Measurements from ENCODE around the gene ZMAT5. TPM values are rescaled to one million over a fixed set of nuclear protein-coding genes. Genes with fewer than 3 reads are reported as not detected.

Gene ZMAT5
- polyA plus RNA-seq, 1 donor: 18.7 TPM

DNA sequence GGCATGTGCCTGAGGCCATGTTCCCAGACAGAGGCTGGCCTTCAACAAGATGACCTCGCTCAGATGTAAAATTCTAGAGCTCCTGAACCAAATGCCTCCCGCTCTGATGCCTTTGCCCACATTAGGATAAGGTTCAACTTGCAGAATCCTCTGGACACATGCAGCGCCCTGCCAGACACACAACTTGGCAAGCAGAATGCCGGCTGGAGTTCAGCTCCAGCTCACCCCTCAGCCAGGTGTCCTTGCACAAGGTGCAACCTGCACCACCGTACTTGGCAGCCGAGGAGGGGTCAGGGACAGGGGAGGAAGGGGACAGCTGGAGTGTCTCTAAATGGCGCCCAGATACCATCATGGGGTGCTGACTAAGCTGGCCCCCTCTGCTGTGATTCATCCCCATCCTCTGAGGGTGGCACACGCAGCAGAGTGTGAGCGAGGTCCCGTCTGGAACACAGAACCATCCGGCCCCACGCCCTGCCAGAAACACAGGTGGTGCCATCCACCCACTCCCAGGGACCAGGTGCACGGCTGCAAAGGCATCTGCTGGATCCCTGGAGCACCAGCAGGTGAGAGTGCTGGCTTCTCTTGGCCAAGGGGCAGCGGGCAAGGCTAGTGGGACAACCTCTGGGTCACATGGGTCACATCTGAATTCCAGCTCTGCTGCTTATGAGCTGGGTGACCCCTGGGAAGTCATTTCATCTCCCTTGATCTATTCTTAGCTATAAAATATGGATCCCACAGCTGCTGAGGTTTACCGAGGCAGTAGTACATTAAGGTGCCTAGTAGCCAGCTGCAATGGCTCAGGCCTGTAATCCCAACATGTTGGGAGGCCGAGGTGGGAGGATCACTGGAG is 12.8 kb downstream of the ZMAT5 start:
- no peak for DNase-seq

DNA sequence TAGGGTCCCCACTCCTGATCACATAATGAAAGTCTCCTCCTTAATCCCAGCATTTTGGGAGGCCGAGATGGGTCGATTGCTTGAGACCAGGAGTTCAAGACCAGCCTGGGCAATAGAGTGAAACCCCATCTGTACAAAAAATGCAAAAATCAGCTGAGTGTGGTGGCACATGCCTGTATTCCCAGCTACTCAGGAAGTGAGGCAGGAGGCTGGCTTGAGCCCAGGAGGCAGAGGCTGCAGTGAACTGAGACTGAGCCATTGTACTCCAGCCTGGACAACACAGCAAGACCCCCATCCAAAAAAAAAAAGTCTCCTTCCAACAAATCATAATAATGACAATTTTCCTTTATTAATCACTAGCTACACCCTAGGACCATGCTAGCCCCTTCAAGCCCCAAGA is 15.1 kb downstream of the ZMAT5 start:
- no peak for DNase-seq

DNA sequence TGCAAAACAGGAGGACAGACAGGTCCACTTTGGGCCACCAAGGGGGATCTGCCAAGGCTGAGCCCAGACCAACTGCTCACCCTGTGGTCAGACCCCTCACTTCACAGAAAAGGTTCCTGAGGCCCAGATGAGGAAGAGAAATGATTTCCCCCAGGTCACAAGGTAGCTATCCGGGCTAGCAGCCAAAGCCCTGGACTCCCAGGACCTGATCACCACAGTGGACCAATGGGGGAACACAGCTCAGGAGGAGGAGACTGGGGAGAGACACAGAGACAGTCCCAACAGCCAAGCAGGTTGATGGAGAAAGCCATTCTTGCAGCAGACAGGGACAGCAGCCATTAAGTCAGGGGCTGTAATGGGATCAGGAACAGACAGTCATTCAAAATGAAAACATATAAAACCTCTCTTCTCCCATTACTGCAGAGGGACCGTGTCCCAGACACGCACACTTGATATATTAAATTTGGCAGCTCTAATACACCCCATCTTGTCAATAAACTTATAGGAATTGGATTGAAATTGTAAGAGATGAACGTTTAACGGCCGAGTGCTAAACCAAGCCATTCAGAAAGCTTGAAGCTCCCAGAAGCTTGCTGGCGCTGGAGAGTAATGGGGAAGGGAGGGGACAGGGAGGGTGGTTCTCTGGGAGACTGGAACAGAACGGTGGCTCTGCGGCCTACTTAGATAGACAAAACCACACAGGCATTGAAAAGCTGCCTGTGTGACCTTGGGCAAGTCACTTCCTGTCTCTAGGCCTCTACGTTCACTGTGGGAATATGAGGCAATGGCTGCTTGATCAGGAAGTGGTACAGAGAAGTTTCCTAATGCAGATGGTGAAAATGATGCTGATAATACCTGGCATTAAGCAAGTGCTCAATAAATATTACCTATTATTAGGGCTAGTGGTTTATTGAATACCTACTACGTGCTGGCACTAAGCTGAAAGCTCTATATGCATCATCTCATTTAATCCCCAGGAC is 16.0 kb downstream of the ZMAT5 start:
- no peak for DNase-seq

DNA sequence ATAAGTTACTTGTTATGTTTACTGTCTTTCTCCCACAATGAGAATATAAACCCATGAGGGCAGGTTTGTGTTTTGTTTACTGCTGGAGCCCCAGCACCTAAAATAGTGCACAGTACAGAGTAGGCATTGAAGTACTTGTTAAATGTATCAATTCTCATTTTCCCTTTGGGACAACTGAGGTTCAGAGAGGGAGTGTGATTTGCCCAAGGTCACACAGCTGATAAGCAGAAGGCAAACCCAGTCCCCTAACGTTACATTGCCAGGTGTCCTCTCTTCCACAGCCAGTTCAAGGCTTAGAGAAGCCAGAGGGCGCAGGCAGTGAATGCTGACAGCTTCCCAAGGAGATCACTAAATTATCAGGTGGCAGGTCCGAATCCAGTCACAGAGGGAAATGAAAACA is 16.8 kb downstream of the ZMAT5 start:
- no peak for DNase-seq

DNA sequence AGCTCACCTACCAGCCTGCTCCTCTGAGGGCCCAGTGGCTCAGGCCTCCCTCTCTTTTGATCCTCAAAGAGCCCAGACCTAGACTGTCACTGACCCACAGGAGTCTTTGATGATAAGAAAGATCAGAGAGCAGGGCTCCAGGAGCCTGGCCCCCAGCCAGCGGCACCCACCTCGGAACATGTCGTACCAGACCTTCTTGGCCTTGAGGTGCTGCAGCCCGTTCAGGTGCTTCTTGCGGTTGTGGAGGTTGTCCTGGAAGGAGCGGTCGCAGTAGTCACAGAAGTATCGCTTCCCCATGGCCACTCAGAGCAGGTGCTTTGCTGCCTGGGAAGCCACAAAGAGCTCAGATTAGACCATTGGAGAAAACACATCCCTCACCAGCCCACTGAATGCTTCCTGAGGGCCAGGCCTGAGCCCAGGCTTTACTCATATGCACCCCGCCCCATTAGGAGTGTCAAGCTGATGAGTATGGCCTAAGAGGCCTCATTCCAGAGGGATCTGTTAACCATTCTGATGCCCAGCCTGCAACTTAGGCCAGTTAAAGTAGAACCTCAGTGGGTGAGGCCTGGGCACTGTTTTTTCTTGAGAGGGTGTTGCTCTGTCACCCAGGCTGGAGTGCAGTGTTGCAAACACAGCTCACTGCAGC is 18.4 kb downstream of the ZMAT5 start:
- no peak for DNase-seq

DNA sequence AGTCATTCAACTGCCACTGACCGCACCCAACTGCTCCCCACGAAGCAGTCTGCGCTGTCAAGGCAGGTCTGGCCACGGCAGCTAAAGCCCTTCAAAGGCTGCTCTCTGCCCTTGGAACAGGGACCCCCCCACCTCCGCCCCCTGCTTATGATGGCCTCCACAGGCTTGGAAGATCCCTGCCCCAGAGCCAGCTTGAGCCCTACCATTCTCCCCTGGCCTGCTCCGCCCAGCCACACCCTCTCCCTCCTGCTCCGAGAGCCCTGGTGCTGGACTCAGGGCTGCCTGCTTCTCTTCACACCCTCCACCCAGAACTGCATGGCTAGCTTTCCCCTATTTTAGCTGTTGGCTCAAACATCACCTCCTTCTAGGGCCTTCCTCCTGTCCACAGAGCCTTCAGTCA is 19.0 kb downstream of the ZMAT5 start:
- DNase-seq: no peak

DNA sequence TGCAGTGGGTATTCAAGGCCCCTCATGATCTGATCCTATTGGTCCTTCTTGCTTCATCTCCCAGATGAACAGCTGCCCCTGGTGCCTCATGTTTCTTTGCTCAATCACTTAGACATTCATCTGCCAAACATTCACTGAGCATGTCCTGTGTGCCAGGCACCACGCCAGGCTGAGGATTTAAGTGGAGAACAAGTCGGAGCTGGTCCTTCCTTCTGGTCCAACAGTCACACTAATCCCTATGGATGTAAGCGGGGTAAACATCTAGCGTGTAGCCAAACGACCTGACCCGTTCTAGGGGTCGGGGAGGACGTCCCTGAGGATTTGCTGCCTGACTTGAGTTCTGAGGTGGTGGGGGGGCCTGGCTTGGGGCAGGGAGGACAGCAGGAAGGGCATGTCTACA is 21.9 kb downstream of the ZMAT5 start:
- DNase-seq: peak; percentile 76

DNA sequence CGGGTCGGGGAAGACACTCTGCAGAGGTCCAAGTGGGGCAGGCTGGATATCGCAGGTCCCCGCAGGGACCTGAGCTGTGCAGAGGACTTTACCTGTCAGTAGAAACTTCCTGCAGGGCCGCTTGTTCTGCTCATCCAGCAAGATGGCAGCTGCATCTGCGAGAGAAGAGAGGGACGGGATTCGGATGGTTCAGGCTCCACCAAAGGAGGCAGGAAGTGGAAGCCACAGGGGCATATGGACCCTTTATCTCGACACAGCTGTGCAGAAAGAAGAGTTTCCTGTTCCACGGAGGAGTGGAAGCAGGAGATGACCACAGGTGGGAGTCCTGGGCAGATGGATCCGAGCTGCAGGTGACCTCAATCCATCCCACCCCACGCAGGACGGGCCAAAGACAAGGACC is 24.5 kb downstream of the ZMAT5 start:
- DNase-seq: no peak

DNA sequence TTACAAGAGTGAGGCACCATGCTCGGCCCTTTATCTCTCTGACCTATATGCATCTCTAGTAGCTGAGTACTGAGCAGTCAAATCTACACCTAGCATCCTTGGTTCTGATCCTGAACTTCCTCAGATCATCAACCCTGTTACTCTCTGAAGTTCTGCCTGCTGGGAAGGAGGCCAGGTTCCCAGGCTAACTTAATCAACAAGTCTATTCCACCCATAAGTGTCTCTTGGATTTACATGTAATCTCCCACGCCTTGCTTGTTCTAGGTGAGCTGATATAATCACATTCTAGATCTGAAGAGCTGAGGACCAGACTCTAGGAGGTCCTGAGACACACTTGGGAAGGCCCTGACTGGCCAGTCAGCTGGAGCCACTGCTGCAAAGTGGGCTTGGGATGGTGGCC is 24.9 kb downstream of the ZMAT5 start:
- no peak for DNase-seq

DNA sequence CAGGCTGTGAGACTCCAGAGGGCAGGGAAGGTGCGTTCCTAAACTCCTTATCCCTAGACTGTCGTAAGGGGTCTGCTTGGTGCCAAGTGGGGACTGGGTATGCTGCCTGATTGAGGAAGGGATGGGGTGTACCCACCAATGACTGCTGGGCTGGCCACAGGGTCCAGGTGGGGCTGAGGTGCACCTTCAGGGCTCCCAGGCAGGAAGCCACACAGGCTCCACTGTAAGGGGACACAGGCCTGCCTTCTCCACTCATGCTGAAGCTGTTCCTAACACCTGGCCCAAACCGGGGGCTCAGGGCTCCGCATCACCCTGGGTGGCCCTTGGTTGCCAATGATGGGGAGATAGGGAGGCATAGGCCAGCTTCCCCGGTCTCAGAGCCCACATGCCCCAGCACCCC is 26.6 kb downstream of the ZMAT5 start:
- no peak for DNase-seq

DNA sequence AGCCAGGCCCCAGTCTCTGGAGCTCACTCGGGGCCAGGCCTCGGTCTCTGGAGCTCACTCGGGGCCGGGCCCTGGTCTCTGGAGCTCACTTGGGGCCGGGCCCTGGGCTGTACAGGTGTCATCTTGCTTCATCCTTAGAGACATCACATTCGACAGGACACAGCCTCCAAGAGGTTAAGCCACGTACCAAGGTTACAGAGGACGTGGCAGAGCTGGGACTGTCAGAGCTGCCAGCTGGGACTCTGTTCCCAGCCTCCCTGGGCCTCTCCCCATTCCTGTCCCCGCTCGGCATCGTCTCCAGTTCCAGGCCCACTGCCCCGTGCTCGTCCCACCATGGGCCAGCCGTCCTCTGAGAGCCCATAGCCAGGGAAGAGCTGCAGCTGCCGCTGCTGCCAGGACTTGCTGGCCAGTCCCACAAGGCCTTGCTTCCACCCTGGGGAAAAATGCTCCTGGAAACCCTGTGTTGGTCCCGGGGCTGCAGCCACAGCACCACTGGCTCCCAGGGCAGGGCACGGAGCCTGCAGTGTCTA is 27.4 kb downstream of the ZMAT5 start:
- DNase-seq: no peak

DNA sequence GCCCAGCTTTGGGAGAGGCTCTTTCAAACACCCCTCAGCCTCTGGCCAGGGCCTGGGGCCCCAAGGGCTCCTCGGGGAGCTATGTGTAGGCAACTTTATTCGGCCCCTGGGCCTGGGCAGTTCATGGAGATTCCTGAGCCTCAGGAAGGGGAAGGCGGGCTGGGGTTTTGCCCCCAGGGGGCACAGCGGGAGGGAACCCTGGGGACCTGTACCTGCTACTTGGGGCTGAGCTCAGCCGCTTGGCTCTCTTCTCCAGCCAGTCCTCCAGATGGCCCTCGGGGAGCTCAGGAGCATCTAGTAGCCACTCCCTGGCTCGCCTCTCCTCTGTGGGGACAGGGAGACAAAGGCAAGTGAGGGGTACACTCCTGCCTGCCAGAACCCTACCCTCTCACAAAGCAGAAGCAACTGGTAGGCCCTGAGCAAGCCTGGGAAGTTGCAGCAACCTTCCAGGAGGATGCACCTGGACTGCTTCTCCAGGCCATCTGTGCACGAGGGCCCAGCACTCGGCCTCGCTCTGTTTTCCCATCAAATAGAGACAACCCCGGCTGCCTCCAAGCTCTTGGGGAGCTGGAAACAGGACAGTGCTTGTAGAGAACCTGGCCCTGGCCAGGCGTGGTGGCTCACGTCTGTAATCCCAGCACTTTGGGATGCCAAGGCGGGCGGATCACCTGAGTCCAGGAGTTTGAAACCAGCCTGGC is 28.5 kb downstream of the ZMAT5 start:
- no peak for DNase-seq

DNA sequence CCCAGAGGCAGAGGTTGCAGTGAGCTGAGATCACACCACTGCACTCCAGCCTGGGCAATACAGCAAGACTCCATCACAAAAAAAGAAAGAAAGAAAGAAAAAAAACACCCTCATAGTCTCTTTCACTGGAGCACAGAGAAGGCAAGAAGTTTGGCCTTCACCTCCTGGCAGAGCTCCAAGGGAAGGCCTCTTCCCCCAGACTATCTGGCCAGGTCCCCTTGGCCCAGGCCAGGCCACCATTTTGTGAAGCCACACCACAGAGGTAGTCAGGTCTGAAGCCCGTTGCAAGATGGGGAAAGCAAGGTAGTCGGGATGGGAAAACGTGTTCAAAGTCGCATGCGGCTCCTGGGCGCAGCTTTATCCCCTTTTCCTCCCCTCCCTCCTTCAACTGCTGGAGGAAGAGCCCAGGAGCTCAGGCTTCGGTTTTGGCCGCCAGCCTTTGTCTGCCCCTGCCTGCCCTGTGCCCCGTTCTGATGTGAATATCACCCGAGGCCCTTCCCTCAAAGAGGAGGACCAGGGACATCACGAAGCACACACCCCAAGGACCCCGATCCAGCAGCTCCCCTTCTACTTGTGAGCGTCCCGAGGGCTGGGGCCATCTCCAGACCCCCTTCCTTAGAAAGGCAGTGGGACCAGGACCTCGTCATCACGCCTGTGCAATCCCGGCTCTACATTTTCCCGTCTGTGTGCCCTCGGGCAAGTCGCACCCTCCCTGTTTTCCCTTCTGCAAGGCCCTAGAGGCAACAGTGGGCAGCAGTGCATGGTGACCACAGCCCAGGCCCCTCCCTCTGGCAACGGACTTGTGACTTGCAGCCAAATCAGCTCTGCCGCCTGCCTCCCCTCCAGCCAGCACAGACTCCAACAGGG is 29.3 kb downstream of the ZMAT5 start:
- no peak for DNase-seq

DNA sequence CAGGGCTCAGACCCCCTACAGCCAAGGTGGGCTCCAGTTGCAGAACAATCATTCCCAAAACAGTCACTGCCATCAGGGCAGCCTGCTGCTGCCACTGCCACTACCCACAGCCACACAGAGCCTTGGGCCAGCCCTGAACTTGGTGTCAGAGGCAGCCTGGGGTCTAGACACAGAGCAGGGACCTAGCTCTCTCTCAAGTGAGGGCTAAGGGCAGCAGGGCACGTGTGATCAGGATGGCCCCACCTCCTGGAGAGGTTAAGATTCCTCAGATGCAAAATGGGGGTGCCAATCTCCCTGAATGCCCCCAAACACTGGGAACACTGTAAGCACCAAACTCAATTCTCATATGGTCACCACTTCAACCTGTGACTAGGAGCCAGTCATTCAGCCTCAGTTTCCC is 31.4 kb downstream of the ZMAT5 start:
- no peak for DNase-seq

DNA sequence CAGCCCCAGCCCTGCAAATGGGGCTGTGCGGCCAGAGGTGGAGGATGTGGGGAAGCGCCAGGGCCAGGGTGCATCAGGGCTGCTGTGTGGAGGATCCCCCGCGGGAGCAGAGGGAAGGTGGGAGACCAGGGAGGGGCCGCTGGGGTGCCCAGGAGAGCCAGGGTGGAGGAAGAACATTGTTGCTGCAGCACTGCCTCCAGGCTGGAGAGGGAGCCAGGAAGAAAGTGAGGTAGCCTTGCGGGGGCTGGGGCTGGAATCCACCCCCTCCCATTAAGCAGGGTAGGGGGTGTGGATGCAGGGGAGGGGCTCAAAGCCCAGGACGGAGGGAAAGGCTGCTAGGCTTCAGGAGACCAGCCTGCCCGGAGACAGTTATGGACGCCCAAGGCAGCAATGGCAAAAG is 32.0 kb downstream of the ZMAT5 start:
- no peak for DNase-seq

DNA sequence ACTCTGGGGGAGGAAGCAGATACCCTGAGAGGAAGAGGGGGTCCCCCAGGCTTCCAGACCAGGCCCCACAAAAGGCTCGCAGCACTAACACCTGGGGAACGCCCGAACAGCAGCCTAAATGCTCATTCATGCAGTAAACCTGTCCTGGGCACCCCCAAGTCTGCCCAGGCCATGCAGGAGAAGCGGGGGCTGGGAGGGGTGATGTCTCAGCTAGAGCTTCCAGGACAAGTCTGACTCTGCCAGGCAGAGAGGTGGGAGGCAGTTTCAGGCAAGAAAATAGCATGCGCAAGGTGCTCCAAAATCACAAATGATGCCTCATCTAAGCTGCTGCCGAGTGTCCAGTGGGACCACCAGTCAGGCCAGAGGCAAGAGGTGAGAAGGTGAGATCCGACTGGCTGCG is 32.4 kb downstream of the ZMAT5 start:
- no peak for DNase-seq

DNA sequence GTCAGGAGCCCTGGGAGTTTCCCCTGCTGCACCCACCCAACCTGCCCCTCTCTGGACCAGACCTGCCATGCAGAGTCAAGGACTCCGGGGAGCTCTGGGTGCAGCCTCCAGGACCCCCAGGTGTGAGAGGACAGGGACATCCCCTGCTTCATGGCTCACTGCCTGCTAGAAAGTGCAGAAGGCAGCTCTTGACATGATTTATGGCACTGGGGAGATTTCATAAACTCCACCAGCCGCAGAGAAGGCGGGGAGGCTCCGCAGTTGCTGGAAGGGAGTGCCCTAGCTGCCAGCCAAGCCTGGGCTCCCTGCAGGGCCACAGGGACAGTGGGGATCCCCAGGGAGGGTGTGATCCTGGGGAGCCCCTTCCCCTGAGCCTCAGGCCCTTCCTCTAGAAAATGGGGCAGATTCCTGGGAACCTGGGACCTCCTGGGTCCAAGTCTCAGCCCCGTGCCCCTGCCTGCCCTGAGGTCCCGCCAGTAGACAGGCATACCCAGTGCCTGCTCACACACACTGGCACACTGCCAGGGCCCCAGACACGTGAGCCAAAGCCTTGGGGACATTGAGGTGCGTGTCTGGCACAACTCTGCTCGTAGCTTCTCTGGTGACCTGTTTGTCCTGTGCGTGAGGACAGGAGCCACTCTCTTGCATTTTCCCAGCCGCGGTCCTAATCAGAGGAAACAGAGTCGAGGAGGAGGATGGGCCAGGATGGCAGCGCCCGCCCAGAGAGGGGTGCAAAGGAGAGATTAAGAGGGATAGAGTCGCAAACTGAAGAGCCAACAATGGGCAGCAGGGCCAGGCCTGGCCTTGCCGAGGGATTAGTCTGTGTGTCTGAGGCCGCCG is 33.2 kb downstream of the ZMAT5 start:
- DNase-seq: no peak

DNA sequence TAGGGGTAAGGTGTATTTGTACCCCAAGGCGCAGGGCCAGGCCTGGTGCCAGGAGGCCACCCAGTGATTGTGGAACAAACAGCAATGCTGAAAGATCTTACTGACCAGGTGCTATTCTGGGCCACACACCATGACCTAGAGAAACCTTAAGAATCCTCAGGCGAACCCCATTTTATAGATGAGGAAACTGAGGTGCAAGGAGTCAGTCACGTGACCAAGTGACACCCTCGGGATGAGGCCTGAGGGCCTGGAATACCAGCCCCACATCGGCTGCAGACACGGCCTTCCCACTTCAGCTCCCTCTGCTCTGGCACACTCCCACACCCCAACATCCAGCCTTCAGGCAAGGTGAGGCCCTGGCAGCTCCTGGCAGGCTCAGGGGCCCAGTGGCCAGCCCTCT is 33.9 kb downstream of the ZMAT5 start:
- no peak for DNase-seq

DNA sequence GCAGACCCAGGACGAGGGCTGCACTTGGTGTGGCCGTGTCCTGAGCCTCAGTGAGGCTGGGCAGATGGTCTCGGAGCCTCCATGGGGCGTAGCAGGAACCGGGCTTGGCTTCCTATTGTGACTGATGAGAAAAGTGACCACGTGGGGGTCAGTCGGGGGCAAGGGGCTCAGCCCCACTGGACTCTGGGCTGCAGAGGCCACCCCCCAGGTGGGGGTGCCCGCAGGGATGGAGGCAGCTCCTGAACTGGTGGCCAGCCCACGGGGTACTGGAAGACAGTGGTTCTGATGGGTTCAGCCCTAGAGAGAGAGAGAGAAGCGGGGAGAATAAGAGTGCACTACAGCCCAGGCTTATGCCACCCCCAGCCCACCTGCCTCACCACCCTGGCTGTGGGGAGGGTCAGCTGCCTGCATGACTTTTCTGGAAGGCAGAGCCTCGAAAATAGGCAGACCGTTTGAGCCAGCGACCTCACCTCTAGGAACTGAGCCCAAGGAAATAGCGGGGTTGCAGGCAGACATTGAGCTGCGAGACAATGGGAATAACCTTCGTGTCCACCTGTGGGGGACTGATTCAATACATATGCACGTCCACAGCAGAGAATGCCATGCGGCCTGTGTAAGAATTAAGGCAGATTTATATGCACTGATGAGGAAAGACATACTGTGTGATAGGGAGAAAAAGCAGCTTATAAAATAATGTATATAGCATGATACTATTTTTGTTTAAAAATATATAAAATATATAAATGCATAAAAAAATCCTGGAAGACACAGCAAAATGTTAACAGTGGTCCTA is 35.6 kb downstream of the ZMAT5 start:
- DNase-seq: no peak

Measured in hindlimb muscle (tissue), 1 donor.